ENCODE data around the gene TMUB2.

Gene TMUB2

GRCh38 chr17:44170135-44170498 is 16.7 kb upstream of the TMUB2 start:
- Mint-ChIP-seq H3K4me3 (no peak overlapping the region), H3K9me3 (no peaks in the 10 kb centered on the region), H3K27ac (no peak overlapping the region), H3K27me3 (no peaks in the 10 kb centered on the region), H3K36me3 (no peaks in the 10 kb centered on the region), H3K4me1 (peaks cover 21% of the 10 kb centered on the region)
- ATAC-seq = no peak

DNA sequence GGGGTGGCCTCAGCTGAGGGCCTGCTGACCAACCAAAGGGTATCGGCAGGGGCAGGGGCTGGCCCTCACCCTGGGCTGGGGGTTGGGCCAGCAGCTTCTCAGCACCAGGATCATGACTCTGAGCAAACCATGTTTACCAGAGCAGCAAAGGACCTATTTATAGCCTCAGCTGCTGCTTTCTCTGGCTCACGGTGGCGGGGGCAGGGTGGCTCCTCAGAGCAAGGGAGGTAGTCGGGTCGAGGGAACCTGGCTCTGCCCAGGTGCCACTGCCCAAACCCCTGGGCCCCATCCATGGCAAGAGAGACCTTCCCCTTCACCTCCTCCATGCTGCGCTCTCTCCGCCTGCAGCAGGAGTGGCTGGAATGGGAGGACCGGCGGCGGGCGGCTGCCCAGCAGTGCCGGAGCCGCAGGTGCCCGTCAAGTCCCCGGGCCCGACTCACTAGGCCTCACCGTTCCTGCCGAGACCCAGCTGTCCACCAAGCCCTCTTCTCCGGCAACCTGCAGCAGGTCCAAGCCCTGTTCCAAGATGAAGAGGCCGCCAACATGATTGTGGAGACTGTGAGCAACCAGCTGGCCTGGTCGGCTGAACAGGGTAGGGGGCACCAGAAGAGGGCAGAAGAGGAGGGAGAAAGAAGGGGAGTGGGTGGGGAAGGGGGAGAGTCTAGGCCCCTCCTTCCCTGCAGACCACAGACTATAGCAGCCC is 16.1 kb upstream of the TMUB2 start, which contains the start of gene ASB16:
ASB16 (plus strand) TSS at position 206 of the 703 bp plus-strand sequence; CDS start at position 292, 86 bp downstream.
- no peaks in the 10 kb centered on the region for H3K36me3 Mint-ChIP-seq
- no peak within 1 kb of the TSS for H3K27ac Mint-ChIP-seq
- ATAC-seq = no peak
- no peak within 1 kb of the TSS for H3K4me3 Mint-ChIP-seq
- no peaks in the 10 kb centered on the region for H3K27me3 Mint-ChIP-seq
- H3K4me1 Mint-ChIP-seq = peaks cover 21% of the 10 kb centered on the region
- no peaks in the 10 kb centered on the region for H3K9me3 Mint-ChIP-seq

- no peak overlapping the region for H3K4me3 Mint-ChIP-seq
Observed at GRCh38 chr17:44171931-44172455, 14.8 kb upstream of the TMUB2 start.

DNA sequence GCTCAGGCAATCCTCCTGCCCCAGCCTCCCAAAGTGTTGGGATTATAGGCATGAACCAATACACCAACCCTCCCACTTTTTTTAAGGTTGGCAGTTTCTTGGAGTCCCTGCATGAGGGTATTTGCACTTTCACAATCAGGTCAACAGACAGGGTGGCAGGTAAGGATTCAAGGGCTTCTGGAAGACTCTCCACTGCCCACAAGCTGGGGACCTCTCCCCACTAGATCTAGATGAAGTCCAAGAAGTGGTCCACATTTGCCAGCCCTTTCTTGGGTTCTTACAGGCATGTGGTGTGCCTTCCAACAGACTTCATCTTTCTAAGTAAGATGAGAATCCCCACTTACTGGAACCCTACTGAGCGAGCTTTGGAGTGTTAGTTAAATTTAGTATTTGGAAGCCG is 12.3 kb upstream of the TMUB2 start:
- no peak overlapping the region for H3K4me3 Mint-ChIP-seq
- H3K27ac Mint-ChIP-seq = no peak overlapping the region
- ATAC-seq = no peak
- H3K9me3 Mint-ChIP-seq = no peaks in the 10 kb centered on the region
- H3K27me3 Mint-ChIP-seq = no peaks in the 10 kb centered on the region
- peaks cover 17% of the 10 kb centered on the region for H3K4me1 Mint-ChIP-seq
- H3K36me3 Mint-ChIP-seq = peaks cover 22% of the 10 kb centered on the region

More at GRCh38 chr17:44171931-44172455, 14.8 kb upstream of the TMUB2 start:
- Mint-ChIP-seq H3K27me3 (no peaks in the 10 kb centered on the region), H3K9me3 (no peaks in the 10 kb centered on the region), H3K27ac (no peak overlapping the region), H3K4me1 (peaks cover 21% of the 10 kb centered on the region), H3K36me3 (peaks cover 6% of the 10 kb centered on the region)
- ATAC-seq = no peak

DNA sequence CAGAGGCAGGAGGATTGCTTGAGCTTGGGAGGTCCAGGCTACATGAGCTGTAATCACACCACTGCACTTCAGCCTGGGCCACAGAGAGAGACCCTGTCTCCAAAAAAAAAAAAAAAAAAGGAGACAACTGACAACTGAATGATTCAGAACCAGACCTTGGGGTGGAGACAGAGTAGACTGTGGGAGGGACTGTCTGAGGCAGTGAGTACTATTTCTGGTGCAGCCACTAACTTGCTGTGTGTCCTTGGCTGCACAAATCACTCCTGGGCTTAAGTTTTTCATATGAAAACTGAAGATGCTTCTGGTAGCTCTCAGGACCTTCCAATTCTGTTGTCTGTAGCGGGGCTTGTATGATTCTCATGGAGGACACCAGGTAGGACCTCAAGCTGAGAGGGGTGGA is 10.5 kb upstream of the TMUB2 start:
- peaks cover 22% of the 10 kb centered on the region for H3K36me3 Mint-ChIP-seq
- no peak overlapping the region for H3K27ac Mint-ChIP-seq
- H3K27me3 Mint-ChIP-seq = no peaks in the 10 kb centered on the region
- no peak overlapping the region for H3K4me3 Mint-ChIP-seq
- no peak for ATAC-seq
- H3K9me3 Mint-ChIP-seq = no peaks in the 10 kb centered on the region
- peaks cover 6% of the 10 kb centered on the region for H3K4me1 Mint-ChIP-seq

GRCh38 chr17:44176671-44177501 is 9.9 kb upstream of the TMUB2 start:
- ATAC-seq = no peak
- no peak overlapping the region for H3K27ac Mint-ChIP-seq
- no peak overlapping the region for H3K4me3 Mint-ChIP-seq
- peaks cover 26% of the 10 kb centered on the region for H3K36me3 Mint-ChIP-seq
- peaks cover 9% of the 10 kb centered on the region for H3K4me1 Mint-ChIP-seq
- H3K9me3 Mint-ChIP-seq = no peaks in the 10 kb centered on the region
- no peaks in the 10 kb centered on the region for H3K27me3 Mint-ChIP-seq

- Mint-ChIP-seq H3K27me3 (no peaks in the 10 kb centered on the region), H3K4me3 (no peak overlapping the region), H3K9me3 (no peaks in the 10 kb centered on the region), H3K4me1 (peaks cover 13% of the 10 kb centered on the region), H3K27ac (no peak overlapping the region), H3K36me3 (peaks cover 29% of the 10 kb centered on the region)
- ATAC-seq = no peak
Observed at GRCh38 chr17:44177640-44178039, 9.1 kb upstream of the TMUB2 start.

DNA sequence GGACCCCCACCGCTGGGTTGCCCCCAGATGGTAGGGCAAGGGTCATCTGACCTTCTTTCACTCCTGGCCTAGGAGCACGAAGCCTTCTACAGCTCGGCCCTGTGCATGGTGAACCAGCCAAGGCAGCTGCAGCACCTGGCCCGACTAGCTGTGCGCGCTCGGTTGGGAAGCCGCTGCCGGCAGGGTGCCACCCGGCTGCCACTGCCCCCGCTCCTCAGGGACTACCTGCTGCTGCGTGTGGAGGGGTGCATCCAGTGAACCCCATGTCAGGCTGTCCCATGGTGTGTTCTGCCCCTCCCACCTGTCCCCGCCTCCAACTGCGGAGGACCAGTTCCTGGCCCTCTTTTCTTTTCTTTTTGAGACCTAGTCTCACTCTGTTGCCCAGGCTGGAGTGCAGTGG is 8.6 kb upstream of the TMUB2 start:
- Mint-ChIP-seq H3K27ac (no peak overlapping the region), H3K9me3 (no peaks in the 10 kb centered on the region)

DNA sequence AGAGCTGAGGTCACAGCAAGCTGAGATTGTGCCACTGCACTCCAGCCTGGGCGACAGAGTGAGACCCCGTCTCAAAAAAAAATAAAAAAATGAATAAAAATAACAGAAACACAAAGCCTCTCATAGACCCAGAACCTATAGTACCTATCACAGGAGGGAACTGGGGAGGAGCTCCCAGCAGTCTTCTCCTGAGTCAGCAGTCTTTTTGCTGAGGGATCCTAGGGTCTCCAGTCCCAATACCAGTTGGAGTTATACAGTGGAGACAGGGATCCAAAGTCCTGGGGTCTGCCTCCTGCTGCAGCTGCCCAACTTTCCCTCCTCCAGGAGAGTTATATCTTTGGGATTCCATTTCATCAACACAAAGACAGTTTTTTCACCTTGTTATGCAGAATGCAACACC is 3.7 kb upstream of the TMUB2 start:
- no peak overlapping the region for H3K27ac Mint-ChIP-seq
- no peak for ATAC-seq
- H3K27me3 Mint-ChIP-seq = no peaks in the 10 kb centered on the region
- H3K4me1 Mint-ChIP-seq = peaks cover 40% of the 10 kb centered on the region
- no peak overlapping the region for H3K4me3 Mint-ChIP-seq
- no peaks in the 10 kb centered on the region for H3K9me3 Mint-ChIP-seq
- peaks cover 16% of the 10 kb centered on the region for H3K36me3 Mint-ChIP-seq

More for the DNA sequence above, 8.6 kb upstream of the TMUB2 start:
- Mint-ChIP-seq H3K4me3 (no peak overlapping the region), H3K36me3 (peaks cover 29% of the 10 kb centered on the region), H3K4me1 (peaks cover 13% of the 10 kb centered on the region), H3K27me3 (no peaks in the 10 kb centered on the region)
- no peak for ATAC-seq

- Mint-ChIP-seq H3K36me3 (peaks cover 13% of the 10 kb centered on the region), H3K4me1 (peaks cover 46% of the 10 kb centered on the region), H3K27ac (peak overlapping the region; percentile 90), H3K9me3 (no peaks in the 10 kb centered on the region), H3K27me3 (no peaks in the 10 kb centered on the region), H3K4me3 (no peak overlapping the region)
- ATAC-seq = no peak
Observed at GRCh38 chr17:44184212-44184810, 2.5 kb upstream of the TMUB2 start.

DNA sequence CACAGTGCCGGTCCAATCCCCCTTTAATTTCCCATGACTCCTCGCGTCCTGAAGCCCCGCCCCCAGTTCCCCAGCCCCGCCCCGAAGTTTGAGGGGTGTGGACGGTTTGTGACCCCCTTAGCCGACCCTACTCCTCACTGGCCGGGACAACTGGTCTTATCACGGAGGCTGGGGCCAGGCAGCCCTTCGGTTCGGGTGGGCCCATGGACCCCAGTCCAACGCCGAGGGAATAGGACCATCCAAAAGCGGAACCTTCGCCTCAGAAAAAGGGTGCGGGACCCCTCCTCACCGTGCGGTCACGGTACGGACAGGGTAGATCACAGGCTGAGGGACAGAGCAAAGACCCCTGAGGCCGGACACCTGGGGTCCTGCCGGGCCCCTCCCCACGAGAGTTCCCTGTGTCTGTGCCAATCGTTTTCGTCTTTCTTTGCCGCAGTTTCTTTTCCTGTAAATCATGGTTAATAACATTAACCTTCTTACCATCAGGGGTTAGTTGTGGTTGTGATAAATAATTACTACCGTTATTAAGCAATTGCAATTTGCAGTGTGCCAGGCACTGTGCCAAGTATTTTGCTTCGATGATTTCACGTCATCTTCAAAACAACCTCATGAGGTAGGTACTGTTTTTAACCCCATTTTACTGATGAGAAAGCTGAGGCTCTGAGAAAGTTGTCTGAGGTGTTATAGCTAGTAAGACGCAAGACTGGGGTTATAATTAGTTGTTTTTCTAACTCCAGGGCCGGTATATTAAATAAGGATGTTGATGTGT is 543 bp downstream of the TMUB2 start:
- Mint-ChIP-seq H3K4me1 (peaks cover 39% of the 10 kb centered on the region), H3K27me3 (no peaks in the 10 kb centered on the region), H3K27ac (peak overlapping the region; percentile 90), H3K36me3 (peaks cover 24% of the 10 kb centered on the region), H3K4me3 (peak overlapping the region; percentile 97), H3K9me3 (no peaks in the 10 kb centered on the region)
- ATAC-seq = peak; percentile 78

GRCh38 chr17:44188576-44189403 is 2.0 kb downstream of the TMUB2 start:
- H3K9me3 Mint-ChIP-seq = no peaks in the 10 kb centered on the region
- H3K36me3 Mint-ChIP-seq = peaks cover 29% of the 10 kb centered on the region
- H3K4me3 Mint-ChIP-seq = no peak overlapping the region
- H3K27me3 Mint-ChIP-seq = no peaks in the 10 kb centered on the region
- no peak for ATAC-seq
- peak overlapping the region; percentile 90 for H3K27ac Mint-ChIP-seq
- peaks cover 37% of the 10 kb centered on the region for H3K4me1 Mint-ChIP-seq

DNA sequence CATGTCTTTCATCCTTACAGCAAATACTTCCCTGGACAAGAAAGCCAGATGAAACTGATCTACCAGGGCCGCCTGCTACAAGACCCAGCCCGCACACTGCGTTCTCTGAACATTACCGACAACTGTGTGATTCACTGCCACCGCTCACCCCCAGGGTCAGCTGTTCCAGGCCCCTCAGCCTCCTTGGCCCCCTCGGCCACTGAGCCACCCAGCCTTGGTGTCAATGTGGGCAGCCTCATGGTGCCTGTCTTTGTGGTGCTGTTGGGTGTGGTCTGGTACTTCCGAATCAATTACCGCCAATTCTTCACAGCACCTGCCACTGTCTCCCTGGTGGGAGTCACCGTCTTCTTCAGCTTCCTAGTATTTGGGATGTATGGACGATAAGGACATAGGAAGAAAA is 3.7 kb downstream of the TMUB2 start:
- peak overlapping the region; percentile 2 for H3K27ac Mint-ChIP-seq
- peaks cover 42% of the 10 kb centered on the region for H3K36me3 Mint-ChIP-seq
- ATAC-seq = no peak
- H3K9me3 Mint-ChIP-seq = no peaks in the 10 kb centered on the region
- no peaks in the 10 kb centered on the region for H3K27me3 Mint-ChIP-seq
- peaks cover 21% of the 10 kb centered on the region for H3K4me1 Mint-ChIP-seq
- H3K4me3 Mint-ChIP-seq = no peak overlapping the region

DNA sequence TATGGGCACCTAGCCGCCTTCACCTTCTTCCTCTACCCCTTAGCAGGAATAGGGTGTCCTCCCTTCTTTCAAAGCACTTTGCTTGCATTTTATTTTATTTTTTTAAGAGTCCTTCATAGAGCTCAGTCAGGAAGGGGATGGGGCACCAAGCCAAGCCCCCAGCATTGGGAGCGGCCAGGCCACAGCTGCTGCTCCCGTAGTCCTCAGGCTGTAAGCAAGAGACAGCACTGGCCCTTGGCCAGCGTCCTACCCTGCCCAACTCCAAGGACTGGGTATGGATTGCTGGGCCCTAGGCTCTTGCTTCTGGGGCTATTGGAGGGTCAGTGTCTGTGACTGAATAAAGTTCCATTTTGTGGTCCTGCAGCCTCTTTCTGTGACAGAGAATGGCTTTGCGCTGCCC is 4.6 kb downstream of the TMUB2 start:
- no peaks in the 10 kb centered on the region for H3K9me3 Mint-ChIP-seq
- H3K4me1 Mint-ChIP-seq = peaks cover 18% of the 10 kb centered on the region
- H3K4me3 Mint-ChIP-seq = no peak overlapping the region
- H3K27me3 Mint-ChIP-seq = no peaks in the 10 kb centered on the region
- peaks cover 51% of the 10 kb centered on the region for H3K36me3 Mint-ChIP-seq
- ATAC-seq = no peak
- H3K27ac Mint-ChIP-seq = peak overlapping the region; percentile 51

Data from stimulated activated memory B cell treated with anti-CD40 and anti-IgM and Interleukin-4, amounts not matched to agents 10 μg/mL and 1 μg/mL and 100 μg/mL, for 72 hours (primary cell).